HCEC 1CT (cell line): ENCODE data around the gene CFAP90.

Source experiments
- DNase-seq: peaks from one replicate; pipeline ENCODE4 v3.0.0-alpha.2; 2017

Gene CFAP90

DNA sequence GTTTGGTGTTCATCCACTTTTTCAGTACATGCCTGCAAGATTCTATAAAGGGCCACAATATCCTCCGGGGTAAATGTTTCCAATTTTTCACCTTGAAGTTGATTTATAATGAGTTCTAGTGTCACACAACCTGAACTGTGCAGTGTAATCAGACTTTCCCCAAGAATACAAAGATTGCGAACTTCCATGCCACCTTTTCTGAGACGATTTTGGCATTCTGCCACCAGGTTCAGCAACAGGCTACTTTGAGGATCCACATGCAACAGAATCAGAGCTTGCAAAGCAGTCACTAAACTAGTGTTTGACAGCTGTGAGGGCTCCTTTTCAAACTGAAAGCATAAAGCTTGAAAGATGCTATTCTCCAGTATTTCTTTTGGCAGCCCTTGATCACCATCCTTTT, 16.3 kb upstream of the CFAP90 start:
- no peak for DNase-seq

DNA sequence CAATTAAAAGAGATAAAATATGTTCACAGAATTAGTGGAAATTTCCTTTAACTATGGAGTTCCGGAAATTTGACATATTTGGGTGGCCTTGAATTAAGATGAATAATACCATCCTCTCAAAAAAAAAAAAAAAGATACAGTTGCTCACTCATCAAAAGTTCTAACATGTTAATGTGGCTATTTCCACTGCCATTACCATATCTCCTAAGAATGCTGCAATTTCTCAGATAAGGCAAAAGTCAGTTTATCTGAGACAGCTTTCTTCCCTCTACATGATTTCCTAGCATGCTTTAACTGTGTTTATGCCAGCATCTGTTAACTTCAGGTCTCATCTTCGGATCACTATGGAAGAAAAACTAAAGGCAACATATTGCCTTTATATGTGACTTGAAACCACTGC, 15.3 kb upstream of the CFAP90 start:
- DNase-seq: no peak

DNA sequence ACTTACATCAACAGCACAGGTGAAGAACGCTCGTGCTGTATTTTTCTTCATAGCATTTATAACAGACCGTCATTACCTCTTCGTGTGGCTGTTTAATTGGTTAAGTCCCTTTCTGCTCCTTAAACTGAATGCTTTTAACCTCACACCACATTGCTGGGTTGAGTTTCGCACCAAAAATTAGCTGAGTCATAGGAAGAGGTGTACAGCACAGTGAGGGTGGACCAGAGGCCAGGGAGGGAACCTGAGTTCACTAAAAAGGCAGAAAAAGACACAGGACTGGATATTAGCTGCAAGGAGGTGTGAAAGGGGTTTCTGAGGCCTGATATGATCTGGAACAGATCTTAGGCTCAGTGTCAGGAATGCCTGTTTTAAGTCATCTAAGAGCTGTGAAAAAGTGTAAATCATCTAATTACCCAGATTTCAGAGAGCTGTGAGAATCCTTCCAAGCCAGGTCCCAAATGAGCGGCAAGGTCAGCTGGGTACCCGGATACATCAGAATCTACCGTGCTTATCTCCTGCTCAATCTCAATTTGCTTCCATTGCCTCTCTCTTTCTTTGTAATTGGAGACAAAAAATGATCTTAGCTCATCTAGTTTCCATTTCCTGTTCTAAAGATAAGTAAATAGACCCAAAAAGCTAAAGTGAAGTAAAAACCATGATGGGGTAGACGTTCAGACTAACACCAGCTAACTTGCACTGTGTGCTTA, 7.1 kb upstream of the CFAP90 start:
- no peak for DNase-seq

DNA sequence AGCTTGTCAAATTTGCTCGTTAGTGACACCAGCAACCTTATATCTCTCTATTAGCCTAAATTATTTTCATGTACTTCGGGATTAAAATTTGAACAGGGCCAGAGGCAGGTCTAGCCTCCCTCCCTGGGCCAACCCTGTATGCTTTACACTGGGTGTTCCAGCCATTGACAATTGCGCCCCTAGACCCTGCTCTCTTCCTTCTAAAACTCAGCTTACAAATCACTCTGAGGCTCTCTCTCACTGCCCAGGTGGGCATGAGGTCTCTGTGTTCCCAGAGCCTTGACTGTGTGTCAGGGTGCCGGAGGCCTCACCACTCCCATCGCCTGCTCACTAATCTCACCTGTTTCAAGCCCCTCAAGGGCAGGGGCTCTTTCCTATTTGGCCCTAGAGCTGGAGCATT, 6.4 kb upstream of the CFAP90 start:
- no peak for DNase-seq

DNA sequence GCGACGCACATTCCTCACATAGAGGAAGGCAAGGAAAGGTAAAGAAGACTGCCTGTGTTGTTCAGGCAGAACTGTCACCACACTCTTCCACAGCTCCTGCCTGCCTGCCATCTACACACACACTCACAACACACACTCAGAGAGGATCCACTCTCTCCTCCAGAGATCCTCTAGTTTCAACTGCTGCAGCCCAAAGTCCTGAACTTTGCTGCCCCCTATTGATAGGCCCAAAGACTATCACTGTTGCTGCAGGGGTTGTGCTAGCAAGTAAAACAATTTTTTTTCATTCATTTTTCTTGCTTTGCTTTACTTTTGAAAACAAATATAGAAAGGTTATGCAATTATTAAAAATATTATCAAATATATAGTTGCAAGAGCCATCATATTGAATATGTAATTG, 5.9 kb upstream of the CFAP90 start:
- peak; percentile 34 for DNase-seq

DNA sequence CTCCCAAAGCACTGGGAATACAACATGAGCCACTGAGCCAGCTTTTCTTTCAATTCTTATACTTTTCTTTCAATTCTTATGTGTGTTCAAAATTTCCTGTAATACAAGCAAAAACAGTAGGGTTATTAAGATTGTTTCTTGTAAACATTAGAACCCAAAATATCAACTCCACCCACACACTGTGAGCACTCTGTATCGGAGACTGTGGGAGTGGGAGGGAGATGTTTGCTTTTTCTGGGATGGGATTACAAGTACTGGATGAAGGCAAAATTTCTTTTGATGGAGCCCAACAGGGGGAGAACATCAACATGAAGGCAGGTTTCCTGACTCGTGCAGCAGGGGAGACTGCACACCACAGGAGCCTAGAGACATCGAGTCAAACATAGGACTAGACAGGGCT, 4.7 kb upstream of the CFAP90 start:
- no peak for DNase-seq

DNA sequence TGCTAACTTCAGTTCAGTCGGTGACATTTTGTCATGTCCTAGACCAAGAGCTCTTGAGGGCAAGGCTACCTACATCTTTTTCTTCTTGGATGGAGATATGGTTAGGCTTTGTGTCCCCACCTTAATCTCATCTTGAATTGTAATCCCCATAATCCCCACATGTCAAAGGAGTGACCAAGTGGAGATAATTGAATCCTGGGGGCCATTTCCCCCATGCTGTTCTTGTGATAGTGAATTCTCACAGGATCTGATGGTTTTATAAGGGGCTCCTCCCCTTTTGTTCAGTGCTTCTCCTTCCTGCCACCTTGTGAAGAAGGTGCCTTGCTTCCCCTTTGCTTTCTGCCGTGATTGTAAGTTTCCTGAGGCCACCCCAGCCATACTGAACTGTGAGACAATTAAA, 2.1 kb upstream of the CFAP90 start:
- no peak for DNase-seq

DNA sequence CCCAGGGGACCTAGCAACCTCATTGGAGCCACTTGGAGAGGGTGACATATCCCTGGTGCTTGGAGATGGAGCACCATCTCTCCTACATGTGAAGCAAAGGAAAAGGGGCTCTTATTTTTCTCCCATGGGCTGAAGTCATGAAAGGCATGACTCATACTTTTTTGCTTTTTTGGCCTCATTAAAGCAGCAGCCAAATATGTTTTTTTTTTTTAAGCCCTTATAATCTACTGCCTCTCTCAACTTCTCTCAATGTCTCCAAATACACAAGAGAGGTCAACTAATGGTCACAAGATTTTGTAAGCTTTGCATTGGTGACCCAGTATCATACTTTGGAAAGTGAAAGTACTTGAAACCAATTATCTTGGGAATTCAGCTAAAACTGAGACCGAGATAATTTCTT, 1.6 kb upstream of the CFAP90 start:
- DNase-seq: no peak

DNA sequence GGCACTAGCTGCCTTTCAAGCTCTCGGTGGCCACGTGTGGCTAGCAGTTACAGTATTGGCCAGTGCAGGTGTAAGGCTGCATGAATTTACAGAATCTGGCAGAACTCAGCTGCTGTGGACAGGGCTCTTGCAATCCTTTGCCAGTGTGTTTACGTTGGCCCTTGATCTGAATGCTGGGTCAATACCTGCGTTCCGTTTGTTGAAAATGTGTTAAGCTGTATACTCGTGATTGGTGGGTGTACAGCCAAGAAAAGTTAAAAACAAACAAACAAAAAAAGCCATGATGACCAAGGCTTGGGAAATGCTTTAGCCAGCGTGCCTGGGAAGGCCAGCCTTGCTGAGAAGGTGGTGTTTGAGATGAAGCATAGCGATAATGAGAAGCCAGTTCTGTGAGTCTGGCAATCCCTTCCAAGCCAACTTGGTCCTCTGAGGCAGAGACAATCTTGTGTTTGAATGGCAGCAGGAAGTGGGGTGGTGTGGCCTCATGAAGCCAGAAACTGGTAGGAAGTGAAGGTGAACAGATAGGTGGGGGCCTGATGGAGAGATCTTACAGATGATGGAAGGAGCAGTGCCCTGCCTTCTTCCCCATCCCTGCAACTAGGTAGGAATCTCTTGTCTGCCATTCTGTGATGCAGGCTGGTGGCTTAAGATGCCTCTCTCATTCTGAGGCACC, 820 bp upstream of the CFAP90 start:
- DNase-seq: no peak

DNA sequence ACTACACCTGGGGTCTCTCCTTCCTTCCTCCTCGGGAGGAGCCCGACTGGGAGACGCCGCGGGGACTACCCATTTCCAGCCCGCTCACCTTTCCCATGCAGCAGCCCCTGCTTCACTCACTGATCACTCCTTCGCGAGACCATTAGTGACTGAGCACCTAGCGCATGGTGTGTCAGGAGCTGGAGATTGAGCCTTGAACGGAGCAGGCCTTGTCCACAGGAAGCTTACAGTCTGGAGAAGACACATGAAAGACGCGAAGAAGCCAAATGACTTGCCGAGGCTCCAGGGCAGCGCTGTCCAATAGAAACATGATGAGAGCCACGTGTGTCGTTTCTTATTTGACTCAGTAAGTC, 283 bp upstream of the CFAP90 start:
- DNase-seq: no peak

DNA sequence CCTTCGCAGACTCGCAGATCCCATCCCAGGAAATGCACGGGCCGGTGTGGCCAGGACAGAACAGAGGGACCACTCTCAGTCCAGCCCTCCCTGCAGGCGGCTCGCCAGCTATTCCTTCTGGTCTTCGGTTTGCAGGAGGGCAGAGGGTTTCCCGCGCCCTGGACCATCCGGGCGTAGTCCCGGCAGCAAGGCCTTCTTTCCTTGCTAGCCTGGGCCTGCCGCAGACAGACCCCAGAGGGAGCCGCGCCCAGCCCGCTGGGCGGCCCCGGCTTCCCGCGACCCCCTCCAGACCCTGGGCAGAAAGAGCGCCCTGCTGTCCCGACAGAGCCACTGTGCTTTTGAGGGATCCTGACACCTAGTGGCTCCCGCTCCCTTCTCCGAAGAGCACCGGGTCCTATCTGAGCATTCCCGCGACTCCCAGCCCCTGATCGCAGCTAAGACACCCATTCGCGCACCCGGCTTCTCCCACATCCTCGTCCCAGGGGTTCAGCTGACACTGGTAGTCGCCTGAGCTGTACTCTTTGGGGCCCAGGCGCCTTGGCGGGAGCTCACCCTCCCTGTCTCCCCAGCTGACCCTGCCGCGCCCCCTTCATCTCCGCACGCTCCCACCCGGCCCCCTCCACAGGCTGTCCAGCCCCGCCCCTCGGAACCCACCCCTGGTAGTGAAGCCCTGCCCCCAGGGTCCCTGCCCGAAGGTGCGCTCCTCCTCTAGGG, 1.1 kb downstream of the CFAP90 start:
- no peak for DNase-seq

DNA sequence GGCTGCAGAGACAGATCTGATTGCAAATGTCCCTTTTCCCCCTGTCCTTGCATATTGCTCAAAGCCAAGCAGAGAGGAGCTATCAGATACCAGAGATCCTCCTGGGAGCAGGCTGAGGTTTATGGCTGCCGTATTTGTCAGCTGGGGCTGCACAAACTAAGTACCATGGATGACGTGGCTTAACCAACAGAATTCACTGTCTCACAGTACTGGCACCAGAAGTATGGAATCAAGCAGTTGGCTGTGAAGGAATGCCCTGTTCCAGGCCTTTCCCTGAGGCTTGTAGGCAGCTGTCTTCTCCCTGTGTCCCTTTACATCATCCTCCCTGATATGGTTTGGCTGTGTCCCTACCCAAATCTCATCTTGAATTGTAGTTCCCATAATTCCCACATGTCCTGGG, 2.6 kb downstream of the CFAP90 start:
- DNase-seq: no peak

DNA sequence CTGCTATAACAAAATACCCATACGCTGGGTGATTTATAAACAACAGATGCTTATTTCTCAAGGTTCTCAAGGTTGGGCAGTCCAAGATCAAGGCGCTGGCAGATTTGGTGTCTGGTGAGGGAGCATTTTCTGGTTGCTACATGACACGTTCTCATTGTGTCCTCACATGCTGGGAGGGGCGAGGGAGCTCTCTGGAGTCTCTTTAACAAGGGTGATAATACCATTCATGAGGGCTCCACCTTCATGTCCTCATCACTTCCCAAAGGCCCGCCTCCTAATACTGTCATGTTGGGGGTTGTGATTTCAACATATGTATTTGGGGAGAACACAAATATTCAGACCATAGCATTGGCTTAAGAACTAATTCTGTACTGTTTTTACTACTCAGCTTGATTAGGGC, 4.6 kb downstream of the CFAP90 start:
- DNase-seq: no peak

DNA sequence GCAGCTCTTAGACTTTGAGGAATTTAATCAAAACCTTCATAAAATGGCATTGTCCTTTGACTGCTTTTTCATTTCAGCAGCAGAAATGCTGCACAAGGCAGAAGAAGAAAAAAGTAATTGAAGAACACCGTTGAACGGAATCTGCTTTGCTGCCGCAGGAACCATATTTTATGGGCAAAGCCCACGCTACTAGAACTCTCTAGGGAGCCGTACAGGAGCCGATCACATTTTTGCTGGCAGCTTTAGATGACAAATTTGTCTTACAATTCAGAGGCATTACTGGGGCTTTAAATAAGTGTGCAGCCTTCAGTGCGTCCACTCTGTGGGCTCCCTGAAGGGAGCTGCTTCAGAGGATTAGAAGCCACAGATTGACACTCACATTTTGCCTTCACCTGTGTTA, 5.4 kb downstream of the CFAP90 start:
- no peak for DNase-seq

DNA sequence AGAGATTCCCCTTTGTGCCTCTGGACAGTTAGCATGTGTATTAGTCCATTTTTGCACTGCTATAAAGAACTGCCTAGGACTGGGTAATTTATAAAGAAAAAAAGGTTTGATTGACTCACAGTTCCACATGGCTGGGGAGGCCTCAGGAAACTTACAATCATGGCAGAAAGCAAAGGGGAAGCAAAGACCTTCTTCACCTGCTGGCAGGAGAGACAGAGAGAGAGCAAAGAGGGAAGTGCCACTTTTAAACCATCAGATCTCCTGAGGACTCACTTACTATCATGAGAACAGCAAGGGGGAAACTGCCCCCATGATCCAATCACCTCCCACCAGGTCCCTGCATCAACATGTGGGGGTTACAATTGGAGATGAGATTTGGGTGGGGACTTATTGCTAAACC, 6.0 kb downstream of the CFAP90 start:
- no peak for DNase-seq

DNA sequence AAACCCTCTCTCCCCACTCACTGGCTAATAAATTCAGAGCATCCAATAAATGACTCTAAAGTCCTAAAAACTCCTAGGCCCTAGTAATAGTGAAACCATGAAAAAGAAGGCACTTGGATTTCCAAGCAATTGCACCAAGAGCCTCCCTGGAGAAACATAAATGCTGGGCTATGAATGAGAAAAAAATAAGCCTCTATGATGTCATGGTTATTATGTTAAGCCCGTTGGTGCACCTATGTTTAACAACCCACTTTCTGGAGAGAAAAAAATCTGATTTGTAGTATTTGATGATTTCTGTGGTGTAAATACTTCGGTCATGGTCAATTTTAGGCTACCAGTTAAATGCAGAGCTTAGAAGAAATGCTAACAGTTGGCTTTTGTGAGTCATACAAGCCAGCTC, 8.4 kb downstream of the CFAP90 start:
- no peak for DNase-seq

DNA sequence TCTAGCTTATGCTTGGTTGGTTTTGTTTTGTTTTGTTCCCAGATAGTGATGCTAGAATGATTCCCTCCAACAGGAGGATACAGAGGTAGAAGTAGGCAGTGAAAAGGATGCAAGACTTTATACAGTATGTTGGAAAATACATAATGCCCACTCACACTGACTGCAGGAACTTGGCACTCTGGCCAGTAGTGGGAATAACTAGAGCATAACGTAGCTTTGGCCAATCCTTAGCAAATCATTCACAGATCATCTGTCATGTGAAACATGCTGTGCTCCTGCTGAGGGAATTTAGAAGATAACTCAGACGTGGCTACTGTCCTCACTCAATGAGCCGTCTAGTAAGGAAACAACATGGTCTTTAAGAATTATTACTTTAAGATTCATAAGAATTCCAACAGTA, 13.5 kb downstream of the CFAP90 start:
- DNase-seq: no peak

DNA sequence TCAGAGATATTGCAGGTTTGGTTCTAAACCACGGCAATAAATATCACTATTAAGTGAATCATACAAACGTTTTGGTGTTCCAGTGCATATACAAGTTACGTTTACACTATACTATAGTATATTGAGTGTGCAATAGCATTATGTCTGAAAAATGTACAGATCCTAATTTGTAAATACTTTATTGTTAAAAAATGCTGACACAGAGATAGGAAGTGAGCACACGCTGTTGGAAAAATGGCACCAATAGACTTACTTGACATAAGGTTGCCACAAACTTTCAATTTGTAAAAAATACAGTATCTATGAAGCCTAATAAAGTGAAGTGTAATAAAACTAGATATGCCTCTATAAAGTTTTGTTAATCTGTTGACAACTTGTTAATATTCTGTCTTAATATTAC, 16.0 kb downstream of the CFAP90 start:
- no peak for DNase-seq

DNA sequence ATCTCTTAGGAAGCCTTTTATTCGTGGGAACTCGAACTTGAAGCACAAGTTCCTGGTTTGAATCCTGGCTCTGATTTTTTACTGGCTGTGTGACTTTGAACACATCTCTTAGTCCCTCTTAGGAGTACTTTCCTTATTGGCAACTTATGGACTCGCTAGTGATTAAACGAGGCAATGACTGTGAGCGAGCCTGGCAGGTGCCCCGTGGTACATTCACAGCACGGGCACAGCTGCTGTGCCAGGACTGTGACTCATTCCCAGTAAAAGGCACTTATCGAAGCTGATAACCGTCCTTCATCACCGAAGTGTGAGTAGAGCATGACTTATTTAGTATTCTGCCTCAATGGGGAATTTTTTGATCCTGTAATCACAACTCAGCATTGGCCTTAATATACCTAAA, 22.7 kb downstream of the CFAP90 start:
- DNase-seq: no peak

DNA sequence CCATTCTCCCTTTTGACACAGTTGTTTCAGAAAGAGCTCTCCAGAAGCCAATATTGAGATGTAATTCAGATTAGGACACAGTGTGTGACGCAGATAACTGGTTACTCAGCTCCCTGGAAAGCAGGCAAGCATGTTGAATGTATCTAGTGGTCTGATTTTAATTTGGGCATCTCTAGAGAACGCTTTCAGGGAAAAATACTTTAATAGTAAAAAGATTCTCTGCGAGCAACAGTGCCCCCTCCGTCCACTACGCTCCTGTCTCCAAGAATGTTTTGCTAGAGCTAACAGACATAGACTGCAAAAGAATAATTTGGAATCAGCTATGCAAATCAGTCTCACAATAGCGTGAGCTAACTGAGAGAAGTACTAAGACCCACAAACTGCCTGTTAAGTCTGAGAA, 23.3 kb downstream of the CFAP90 start:
- no peak for DNase-seq

DNA sequence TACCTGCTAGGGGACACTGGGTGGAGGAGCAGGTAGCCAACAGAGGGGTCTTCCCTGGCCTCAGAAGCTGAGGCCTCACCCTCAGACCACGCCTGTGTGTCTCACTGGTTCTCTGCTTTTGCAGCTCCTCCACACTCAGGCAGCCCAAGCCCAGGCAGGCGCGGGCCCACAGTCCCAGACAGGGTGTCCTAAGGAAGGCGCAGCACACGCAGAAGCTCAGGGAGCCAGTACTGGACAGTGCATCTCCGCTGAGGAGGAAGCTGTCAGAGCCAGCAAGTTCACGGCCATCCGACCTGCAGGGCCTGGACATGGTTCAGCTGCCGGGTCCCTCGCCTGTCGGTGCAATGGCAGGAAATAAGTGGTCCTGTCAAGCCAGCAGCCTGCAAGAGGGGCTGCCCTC, 25.3 kb downstream of the CFAP90 start:
- no peak for DNase-seq

DNA sequence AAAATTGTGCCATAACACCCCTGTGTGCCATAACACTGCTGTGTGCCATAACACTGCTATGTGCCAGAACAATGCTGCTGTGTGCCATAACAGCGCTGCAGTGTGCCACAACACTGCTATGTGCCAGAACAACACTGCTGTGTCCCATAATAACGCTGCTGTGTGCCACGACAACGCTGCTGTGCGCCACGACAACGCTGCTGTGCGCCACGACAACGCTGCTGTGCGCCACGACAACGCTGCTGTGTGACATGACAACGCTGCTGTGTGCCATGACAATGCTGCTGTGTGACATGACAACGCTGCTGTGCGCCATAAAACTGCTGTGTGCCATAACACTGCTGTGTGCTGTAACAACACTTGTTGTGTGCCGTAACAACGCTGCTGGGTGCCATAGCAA, 25.9 kb downstream of the CFAP90 start:
- DNase-seq: no peak

DNA sequence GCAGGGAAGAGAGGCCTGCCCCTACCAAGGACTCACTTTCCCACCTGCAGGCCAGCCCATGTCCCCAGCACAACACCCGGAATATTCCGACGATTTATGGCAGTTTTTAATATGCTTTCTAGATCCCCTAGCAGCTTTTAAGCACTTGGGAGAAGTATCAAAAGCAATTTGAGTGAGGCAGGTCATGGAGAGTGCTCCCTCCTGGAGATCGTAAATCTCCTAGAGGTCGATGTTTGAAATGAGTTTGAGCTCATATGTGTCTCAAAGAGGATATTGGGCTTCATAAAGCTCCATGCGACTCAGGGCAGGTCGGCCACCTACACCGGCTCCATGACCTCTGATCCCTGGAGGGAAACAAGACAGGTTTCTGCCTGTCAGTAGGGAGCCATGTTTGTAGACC, 27.3 kb downstream of the CFAP90 start:
- DNase-seq: no peak

DNA sequence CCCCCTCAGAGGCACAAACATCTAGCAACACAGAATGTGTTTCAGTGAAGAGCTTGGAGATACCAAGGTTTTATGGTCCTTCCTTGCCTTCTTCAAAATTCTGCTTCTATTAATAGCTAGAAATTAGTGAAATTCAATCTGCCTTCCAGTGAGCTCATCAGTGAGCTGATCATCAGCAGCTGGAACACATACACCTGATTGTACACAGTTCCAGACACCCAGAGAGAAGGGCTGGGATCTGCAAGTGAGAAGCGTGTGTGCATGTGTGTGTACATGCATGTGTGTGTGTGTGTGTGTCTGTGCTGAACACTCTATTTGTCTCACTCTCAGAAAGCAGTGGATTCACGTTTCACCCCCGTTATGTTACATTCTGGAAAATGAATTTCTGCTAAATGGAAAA, 28.5 kb downstream of the CFAP90 start:
- no peak for DNase-seq

DNA sequence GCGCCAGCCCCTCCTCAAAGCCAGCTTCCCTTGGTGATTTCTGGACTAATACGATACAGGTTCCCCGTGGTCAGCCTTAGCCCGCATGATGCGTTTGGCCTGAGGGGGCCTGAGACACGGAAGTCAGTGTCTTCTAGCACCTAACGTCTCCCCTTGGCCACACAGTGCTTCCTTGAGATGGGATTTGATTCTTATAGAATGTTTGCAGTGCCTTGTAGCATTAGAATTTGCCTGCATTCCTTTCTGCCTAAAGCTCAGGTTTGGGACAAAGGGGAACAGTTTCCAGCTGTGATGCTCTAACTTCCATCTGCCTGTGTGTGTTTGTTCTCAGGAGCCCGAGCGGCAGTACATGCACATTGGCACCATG, 34.4 kb downstream of the CFAP90 start:
- DNase-seq: no peak
